ENCODE results near the gene CAMSAP2. TPM values are rescaled to one million over a fixed set of nuclear protein-coding genes. Genes with fewer than 3 reads are reported as not detected.
A peak's percentile ranks its signal among the peaks of the same experiment; 100 is the strongest.

Gene CAMSAP2
- total and polyA plus RNA-seq, 2 donors = 15.2 to 61.5 TPM

GRCh38 chr1:200901796-200902444, 163.2 kb downstream of the CAMSAP2 start:
- DNase-seq (ENCODE audit: extremely low spot score) = no peak
- 76% methylated on average over 8 of the region's 8 CpGs for WGBS
- H3K36me3 ChIP-seq (ENCODE audit: insufficient read depth) = no peaks in the 10 kb centered on the region
- H3K4me1 ChIP-seq (ENCODE audit: insufficient read depth) = no peaks in the 10 kb centered on the region
- no peak overlapping the region for H3K27ac ChIP-seq (ENCODE audit: low read depth)
- no peak overlapping the region for H3K4me3 ChIP-seq (ENCODE audit: low read depth, low read length)

GRCh38 chr1:200903793-200904192, 165.1 kb downstream of the CAMSAP2 start:
- Histone ChIP-seq H3K4me1 (ENCODE audit: insufficient read depth) (no peaks in the 10 kb centered on the region), H3K27ac (ENCODE audit: low read depth) (no peak overlapping the region), H3K36me3 (ENCODE audit: insufficient read depth) (no peaks in the 10 kb centered on the region), H3K4me3 (ENCODE audit: low read depth, low read length) (no peak overlapping the region)
- WGBS = 93% methylated on average over 5 of the region's 5 CpGs
- DNase-seq (ENCODE audit: extremely low spot score) = no peak

DNA sequence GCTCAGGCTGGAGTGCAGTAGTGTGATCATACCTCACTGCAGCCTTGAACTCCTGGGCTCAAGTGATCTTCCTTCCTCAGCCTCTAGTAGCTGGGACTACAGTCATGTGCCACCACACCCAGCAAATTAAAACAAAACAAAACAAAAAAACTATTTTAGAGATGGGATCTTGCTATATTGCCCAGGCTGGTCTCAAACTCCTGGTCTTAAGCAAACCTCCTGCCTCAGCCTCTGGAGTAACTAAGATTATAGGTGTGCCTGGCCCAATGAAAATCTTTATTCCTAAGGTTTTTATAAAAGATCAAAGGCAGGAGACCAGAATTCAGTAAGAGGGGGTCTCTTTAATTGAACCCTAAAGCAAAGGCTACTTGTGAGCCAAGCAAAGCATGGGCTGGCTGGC, 166.1 kb downstream of the CAMSAP2 start:
- Histone ChIP-seq H3K36me3 (ENCODE audit: insufficient read depth) (no peaks in the 10 kb centered on the region), H3K27ac (ENCODE audit: low read depth) (no peak overlapping the region), H3K4me3 (ENCODE audit: low read depth, low read length) (no peak overlapping the region), H3K4me1 (ENCODE audit: insufficient read depth) (no peaks in the 10 kb centered on the region)
- DNase-seq (ENCODE audit: extremely low spot score) = no peak

DNA sequence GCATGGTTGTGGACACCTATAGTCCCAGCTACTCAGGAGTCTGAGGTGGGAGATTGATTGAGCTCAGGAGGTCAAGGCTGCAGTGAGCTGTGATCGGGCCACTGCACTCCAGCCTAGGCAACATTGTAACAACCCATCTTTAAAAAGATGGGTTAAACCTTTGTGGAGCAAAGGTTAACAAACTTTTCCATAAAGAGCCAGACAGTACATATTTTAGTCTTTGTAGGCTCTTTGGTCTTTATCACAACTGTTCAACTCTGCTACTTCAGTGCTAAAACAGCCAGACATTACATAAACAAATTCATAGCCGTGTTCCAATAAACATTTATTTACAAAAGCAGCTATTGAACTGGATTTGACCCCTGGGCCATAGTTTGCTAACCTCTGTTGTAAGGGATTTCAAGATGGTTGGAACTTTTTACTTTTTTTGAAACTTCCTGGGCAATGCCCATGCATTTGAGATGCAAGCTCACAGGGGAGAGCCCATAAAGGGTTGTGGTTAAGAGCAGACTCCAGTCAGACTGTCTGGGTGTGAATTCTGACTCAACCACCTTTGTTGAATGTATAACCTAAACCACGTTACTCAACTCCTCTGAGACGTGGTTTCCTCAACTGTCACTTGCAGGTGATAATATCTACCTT, 166.8 kb downstream of the CAMSAP2 start:
- H3K4me1 ChIP-seq (ENCODE audit: insufficient read depth) = no peaks in the 10 kb centered on the region
- no peak overlapping the region for H3K4me3 ChIP-seq (ENCODE audit: low read depth, low read length)
- no peak for DNase-seq (ENCODE audit: extremely low spot score)
- whole genome bisulfite sequencing = 69% methylated on average over 4 of the region's 4 CpGs
- H3K27ac ChIP-seq (ENCODE audit: low read depth) = no peak overlapping the region
- no peaks in the 10 kb centered on the region for H3K36me3 ChIP-seq (ENCODE audit: insufficient read depth)

- no peak for DNase-seq (ENCODE audit: extremely low spot score)
- 97% methylated on average over 2 of the region's 2 CpGs for WGBS
- H3K4me1 ChIP-seq (ENCODE audit: insufficient read depth) = no peaks in the 10 kb centered on the region
- H3K27ac ChIP-seq (ENCODE audit: low read depth) = no peak overlapping the region
- peaks cover 2% of the 10 kb centered on the region for H3K36me3 ChIP-seq (ENCODE audit: insufficient read depth)
- H3K4me3 ChIP-seq (ENCODE audit: low read depth, low read length) = no peak overlapping the region
Measured at GRCh38 chr1:200906491-200906890, 167.8 kb downstream of the CAMSAP2 start.

- no peak for DNase-seq (ENCODE audit: extremely low spot score)
- Histone ChIP-seq H3K4me1 (ENCODE audit: insufficient read depth) (no peaks in the 10 kb centered on the region), H3K27ac (ENCODE audit: low read depth) (peak overlapping the region; percentile 42), H3K4me3 (ENCODE audit: low read depth, low read length) (no peak overlapping the region), H3K36me3 (ENCODE audit: insufficient read depth) (peaks cover 2% of the 10 kb centered on the region)
- 84% methylated on average over 5 of the region's 5 CpGs for WGBS
Measured at GRCh38 chr1:200907611-200908097, 169.0 kb downstream of the CAMSAP2 start.

- Histone ChIP-seq H3K4me3 (ENCODE audit: low read depth, low read length) (no peak overlapping the region), H3K27ac (ENCODE audit: low read depth) (peak overlapping the region; percentile 49), H3K36me3 (ENCODE audit: insufficient read depth) (peaks cover 2% of the 10 kb centered on the region), H3K4me1 (ENCODE audit: insufficient read depth) (no peaks in the 10 kb centered on the region)
- DNase-seq (ENCODE audit: extremely low spot score) = no peak
- 88% methylated on average over 6 of the region's 6 CpGs for WGBS
Measured at GRCh38 chr1:200908191-200908868, 169.6 kb downstream of the CAMSAP2 start.

- 79% methylated on average over 5 of the region's 5 CpGs for WGBS
Measured at GRCh38 chr1:200909071-200909470, 170.4 kb downstream of the CAMSAP2 start.

GRCh38 chr1:200909757-200910239, 171.1 kb downstream of the CAMSAP2 start:
- 77% methylated on average over 4 of the region's 4 CpGs for WGBS

More at GRCh38 chr1:200909071-200909470, 170.4 kb downstream of the CAMSAP2 start:
- H3K27ac ChIP-seq (ENCODE audit: low read depth) = peak overlapping the region; percentile 49
- H3K4me3 ChIP-seq (ENCODE audit: low read depth, low read length) = no peak overlapping the region
- no peak for DNase-seq (ENCODE audit: extremely low spot score)
- H3K36me3 ChIP-seq (ENCODE audit: insufficient read depth) = peaks cover 2% of the 10 kb centered on the region
- H3K4me1 ChIP-seq (ENCODE audit: insufficient read depth) = no peaks in the 10 kb centered on the region

More at GRCh38 chr1:200909757-200910239, 171.1 kb downstream of the CAMSAP2 start:
- Histone ChIP-seq H3K4me1 (ENCODE audit: insufficient read depth) (no peaks in the 10 kb centered on the region), H3K4me3 (ENCODE audit: low read depth, low read length) (no peak overlapping the region), H3K27ac (ENCODE audit: low read depth) (no peak overlapping the region), H3K36me3 (ENCODE audit: insufficient read depth) (peaks cover 2% of the 10 kb centered on the region)
- DNase-seq (ENCODE audit: extremely low spot score) = no peak

Other genes starting within 250 kb of the CAMSAP2 start
- gene KIF14, start 118.1 kb upstream of the CAMSAP2 start, total RNA-seq = 8.5 TPM
- gene KIF14, start 118.1 kb upstream of the CAMSAP2 start, polyA plus RNA-seq = 0.09 TPM
- 34.8 TPM for gene DDX59, start 69.0 kb upstream of the CAMSAP2 start, total RNA-seq
- 18.5 TPM for gene DDX59, start 69.0 kb upstream of the CAMSAP2 start, polyA plus RNA-seq
- gene GPR25, start 134.1 kb downstream of the CAMSAP2 start, total RNA-seq = not detected
- 0.06 TPM for gene GPR25, start 134.1 kb downstream of the CAMSAP2 start, polyA plus RNA-seq
- gene INAVA, start 156.0 kb downstream of the CAMSAP2 start, total RNA-seq = 10.1 TPM
- gene INAVA, start 156.0 kb downstream of the CAMSAP2 start, polyA plus RNA-seq = 6.2 TPM